ENCODE results near the gene PABPN1L. TPM values are rescaled to one million over a fixed set of nuclear protein-coding genes. Genes with fewer than 3 reads are reported as not detected.
"Not testable (repeated sequence)": the region's sequence is repeated elsewhere in the genome, so short reads cannot be mapped to it uniquely, and the experiment has no call there.

Gene PABPN1L
- total and polyA plus RNA-seq, 3 donors from 2014 or later, result 0.34 to 0.93 TPM; not detected in 1

DNA sequence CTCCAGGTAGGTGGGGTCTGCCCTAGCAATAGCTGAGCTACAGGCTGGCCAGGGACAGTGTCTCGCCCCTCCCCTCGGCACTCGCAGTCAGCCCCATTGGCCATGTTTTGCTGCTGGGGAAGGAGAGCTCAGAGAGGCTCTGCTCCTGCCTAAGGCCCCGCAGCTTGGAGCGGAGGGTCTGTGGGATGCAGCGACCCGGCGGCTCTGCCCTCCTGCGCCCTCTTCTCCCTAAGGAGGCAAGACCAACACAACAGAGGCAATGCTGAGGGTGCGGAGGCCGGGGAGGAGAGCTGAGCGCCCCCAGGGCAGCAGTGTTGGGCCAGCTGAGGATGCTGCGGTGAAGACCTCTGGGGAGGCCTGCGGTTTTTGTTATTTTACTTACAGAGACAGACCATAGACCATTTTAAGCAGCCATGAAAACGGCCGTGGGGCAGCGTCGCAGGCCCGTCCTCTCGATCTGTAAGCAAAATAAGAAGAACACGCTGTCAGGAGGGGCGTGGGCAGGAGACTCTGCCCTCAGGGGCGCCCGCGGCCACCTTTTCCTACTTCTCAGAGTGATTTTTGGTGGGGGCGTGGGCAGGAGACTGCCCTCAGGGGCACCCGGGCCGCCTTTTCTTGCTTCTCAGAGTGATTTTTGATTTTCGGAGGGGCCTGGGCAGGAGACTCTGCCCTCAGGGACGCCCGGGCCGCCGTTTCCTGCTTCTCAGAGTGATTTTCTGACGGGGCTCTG, 31.4 kb upstream of the PABPN1L start:
- WGBS, 2 donors, result 90% methylated on average over 26 to 34 of the region's 34 CpGs
- DNase-seq, result no peak
- Histone ChIP-seq H3K4me1 (no peaks in the 10 kb centered on the region), H3K4me3 (no peak overlapping the region), H3K27me3 (no peaks in the 10 kb centered on the region), H3K9me3 (no peaks in the 10 kb centered on the region), H3K27ac (no peak overlapping the region), H3K36me3 (ENCODE audit: low read depth, missing control alignments) (no peaks in the 10 kb centered on the region)
- no peak for TF ChIP-seq POLR2A (IDR thresholded peaks at IDR 0.05)
- TF ChIP-seq, protein P1, sequence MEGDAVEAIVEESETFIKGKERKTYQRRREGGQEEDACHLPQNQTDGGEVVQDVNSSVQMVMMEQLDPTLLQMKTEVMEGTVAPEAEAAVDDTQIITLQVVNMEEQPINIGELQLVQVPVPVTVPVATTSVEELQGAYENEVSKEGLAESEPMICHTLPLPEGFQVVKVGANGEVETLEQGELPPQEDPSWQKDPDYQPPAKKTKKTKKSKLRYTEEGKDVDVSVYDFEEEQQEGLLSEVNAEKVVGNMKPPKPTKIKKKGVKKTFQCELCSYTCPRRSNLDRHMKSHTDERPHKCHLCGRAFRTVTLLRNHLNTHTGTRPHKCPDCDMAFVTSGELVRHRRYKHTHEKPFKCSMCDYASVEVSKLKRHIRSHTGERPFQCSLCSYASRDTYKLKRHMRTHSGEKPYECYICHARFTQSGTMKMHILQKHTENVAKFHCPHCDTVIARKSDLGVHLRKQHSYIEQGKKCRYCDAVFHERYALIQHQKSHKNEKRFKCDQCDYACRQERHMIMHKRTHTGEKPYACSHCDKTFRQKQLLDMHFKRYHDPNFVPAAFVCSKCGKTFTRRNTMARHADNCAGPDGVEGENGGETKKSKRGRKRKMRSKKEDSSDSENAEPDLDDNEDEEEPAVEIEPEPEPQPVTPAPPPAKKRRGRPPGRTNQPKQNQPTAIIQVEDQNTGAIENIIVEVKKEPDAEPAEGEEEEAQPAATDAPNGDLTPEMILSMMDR (IDR thresholded peaks at IDR 0.05), result no peak
- intact Hi-C loops (cut with DNase I; ENCODE audit: low total_unique reads), result no loop called here

DNA sequence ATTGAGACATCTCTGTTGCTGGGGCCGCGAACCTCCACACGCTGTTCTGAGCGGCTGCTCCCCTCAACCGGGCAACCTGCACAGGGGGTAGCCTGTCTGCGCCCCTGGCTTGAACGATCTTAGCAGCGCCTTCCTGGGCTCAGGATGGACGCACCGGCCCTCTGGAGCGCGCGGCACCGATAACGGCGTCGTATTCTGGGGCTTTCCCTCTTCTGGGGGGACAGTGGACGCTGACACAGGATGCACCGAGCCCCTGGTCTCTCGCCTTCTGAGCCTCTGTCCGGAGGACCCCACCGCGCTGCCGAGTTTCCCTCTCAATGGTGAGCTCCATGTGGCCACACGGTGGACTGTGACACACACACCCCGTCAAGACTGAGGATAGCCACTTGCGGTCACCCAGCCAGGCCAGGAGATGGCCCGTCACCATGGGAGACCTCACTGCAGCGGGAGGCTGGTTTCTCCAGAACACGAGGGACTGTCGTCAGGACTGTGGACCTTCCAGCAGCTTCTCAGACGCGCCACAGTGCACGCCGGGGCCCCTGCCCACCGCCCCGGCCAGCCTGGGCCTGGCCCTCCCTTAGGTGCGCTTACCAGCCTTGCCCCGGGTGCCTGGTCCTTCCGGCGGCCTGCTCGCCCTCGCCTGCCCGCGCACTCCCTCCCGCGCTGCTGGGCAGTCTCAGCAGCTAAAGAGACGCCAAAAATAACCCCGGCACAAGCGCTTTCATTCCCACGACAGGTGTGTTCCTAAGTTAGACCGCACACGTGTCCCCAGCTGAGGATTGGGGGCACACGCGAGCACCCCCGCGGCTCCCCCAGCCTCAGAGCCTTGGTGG, 30.0 kb upstream of the PABPN1L start:
- H3K4me1 ChIP-seq, result no peaks in the 10 kb centered on the region
- intact Hi-C loops (cut with DNase I; ENCODE audit: low total_unique reads), result no loop called here
- H3K36me3 ChIP-seq (ENCODE audit: low read depth, missing control alignments), result no peaks in the 10 kb centered on the region
- no peaks in the 10 kb centered on the region for H3K27me3 ChIP-seq
- no peak for TF ChIP-seq POLR2A (IDR thresholded peaks at IDR 0.05)
- TF ChIP-seq, protein P1 (IDR thresholded peaks at IDR 0.05), result no peak
- no peak overlapping the region for H3K4me3 ChIP-seq
- no peak for DNase-seq
- H3K27ac ChIP-seq, result no peak overlapping the region
- WGBS, 2 donors, result 90 to 94% methylated on average over 29 to 57 of the region's 57 CpGs
- H3K9me3 ChIP-seq, result no peaks in the 10 kb centered on the region

DNA sequence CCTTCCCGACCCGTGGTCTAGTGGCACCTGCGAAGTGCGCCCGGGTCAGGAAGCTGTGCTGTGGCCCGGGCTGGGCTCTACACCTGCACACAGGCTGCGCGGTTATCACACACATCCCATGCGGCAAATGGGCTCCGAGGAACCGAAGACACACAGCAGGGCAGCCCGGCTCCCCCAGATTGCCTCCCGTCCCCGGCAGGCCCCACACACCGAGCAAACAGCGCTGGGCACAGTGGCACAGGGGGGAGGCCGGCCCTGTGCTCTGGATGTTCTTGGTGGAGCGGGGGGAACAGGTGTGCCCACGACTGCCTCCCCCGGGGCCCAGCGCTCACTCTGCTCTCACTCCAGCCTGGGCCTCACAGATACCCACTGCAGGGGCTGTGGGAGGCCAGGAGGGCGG, 28.9 kb upstream of the PABPN1L start:
- intact Hi-C loops (cut with DNase I; ENCODE audit: low total_unique reads), result no loop called here
- no peak for DNase-seq
- TF ChIP-seq, protein P1 (IDR thresholded peaks at IDR 0.05), result no peak
- TF ChIP-seq POLR2A (IDR thresholded peaks at IDR 0.05), result no peak
- Histone ChIP-seq H3K27ac (no peak overlapping the region), H3K36me3 (ENCODE audit: low read depth, missing control alignments) (no peaks in the 10 kb centered on the region), H3K4me1 (no peaks in the 10 kb centered on the region), H3K4me3 (no peak overlapping the region), H3K27me3 (no peaks in the 10 kb centered on the region), H3K9me3 (no peaks in the 10 kb centered on the region)
- 84 to 93% methylated on average over 13 to 22 of the region's 22 CpGs for WGBS, 2 donors

DNA sequence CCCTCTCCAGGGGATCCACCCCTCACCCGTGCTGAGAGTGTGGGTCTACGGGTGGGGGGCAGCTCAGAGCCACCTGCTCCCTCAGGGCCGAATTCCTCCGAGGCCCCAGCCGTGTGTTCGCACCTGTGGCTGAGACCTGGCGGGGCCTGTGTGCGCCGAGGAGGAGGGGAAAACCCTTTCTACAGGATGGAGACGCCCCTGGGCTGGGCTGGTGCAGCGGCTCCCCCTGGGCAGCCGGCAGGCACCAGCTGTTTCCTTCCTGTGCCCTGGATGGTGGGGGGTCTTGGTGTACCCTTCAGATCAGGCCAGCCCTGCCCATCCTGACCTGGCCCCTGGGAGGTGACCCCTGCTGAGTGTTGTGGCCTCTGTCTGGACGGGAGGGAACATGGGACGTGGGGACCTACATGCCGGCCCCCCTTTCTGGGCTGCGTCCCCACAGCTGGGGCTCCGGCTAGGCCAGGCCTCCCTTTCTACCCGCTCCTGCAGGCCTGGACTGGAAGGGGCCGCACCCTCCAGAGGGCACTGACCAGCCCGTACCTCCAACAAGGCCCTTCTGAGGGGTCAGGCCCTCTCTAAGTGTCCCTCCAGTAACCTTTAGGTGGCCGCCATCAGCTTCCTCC, 28.3 kb upstream of the PABPN1L start:
- Histone ChIP-seq H3K27me3 (no peaks in the 10 kb centered on the region), H3K9me3 (no peaks in the 10 kb centered on the region), H3K4me3 (no peak overlapping the region), H3K36me3 (ENCODE audit: low read depth, missing control alignments) (no peaks in the 10 kb centered on the region), H3K27ac (no peak overlapping the region), H3K4me1 (no peaks in the 10 kb centered on the region)
- WGBS, 2 donors, result 84 to 89% methylated on average over 11 to 21 of the region's 21 CpGs
- TF ChIP-seq, protein P1 (IDR thresholded peaks at IDR 0.05), result no peak
- no peak for TF ChIP-seq POLR2A (IDR thresholded peaks at IDR 0.05)
- intact Hi-C loops (cut with DNase I; ENCODE audit: low total_unique reads), result no loop called here
- DNase-seq, result no peak

DNA sequence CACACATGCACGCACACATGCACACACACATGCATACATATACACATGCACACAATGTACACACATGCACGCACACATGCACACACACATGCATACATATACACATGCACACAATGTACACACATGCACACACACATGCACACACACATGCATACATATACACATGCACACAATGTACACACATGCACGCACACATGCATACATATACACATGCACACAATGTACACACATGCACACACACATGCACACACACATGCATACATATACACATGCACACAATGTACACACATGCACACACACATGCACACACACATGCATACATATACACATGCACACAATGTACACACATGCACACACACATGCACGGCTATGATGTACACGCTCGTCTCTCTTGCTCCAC, 27.8 kb upstream of the PABPN1L start:
- H3K4me3 ChIP-seq; intact Hi-C loops (cut with DNase I; ENCODE audit: low total_unique reads); H3K36me3 ChIP-seq (ENCODE audit: low read depth, missing control alignments); H3K4me1 ChIP-seq; H3K27me3 ChIP-seq; DNase-seq; H3K27ac ChIP-seq; H3K9me3 ChIP-seq: not testable (repeated sequence)
- 93 to 100% methylated on average over 3 to 4 of the region's 6 CpGs for WGBS, 2 donors

All from testis (tissue), 3 donors.